ENCODE data around the gene TREH. TPM values are rescaled to one million over a fixed set of nuclear protein-coding genes. Genes with fewer than 3 reads are reported as not detected.

TREH gene
- total and polyA plus RNA-seq, 2 of the 8 experiments (the other 6 are each of a cell fraction or from before 2014, with no cell fraction given) = 0.03 TPM; not detected in 1

- Histone ChIP-seq H2AFZ (ENCODE audit: low read length) (no peak overlapping the region), H2BK5ac (ENCODE audit: low read depth, low read length) (no peak overlapping the region), H4K5ac (ENCODE audit: insufficient read length, low read depth, low read length) (no peak overlapping the region), H3K4me2 (ENCODE audit: insufficient read depth in 1 of 2, low read depth in 2 of 2, low read length in 2 of 2) (no peak overlapping the region), H3K56ac (replicated peaks; ENCODE audit: insufficient read length, low read depth, low read length) (no peak overlapping the region), H4K8ac (ENCODE audit: extremely low read depth, insufficient read depth, low read length) (no peak overlapping the region), H3K4me1 (replicated peaks in 1 of 4; ENCODE audit: control insufficient read depth in 3 of 4, insufficient read depth in 4 of 4, low read length in 3 of 4) (no peaks in the 10 kb centered on the region), H3K23me2 (ENCODE audit: low read depth, low read length) (no peaks in the 10 kb centered on the region), H3K79me1 (ENCODE audit: low read depth, low read length) (no peaks in the 10 kb centered on the region; the same call in 1 of the 2 replicates), H3K14ac (ENCODE audit: insufficient read length) (no peak overlapping the region), H3K23ac (ENCODE audit: insufficient read length) (no peak overlapping the region), H3K4ac (replicated peaks; ENCODE audit: insufficient read length, low read depth, low read length) (no peak overlapping the region), H3K9me3 (ENCODE audit: insufficient read depth in 2 of 2, low read depth in 1 of 2, low read length in 1 of 2) (no peaks in the 10 kb centered on the region), H2BK20ac (ENCODE audit: low read length) (no peak overlapping the region), H2BK15ac (ENCODE audit: low read length) (no peak overlapping the region), H3K9ac (replicated peaks in 1 of 4; ENCODE audit: extremely low read depth in 1 of 4, low read depth in 3 of 4, low read length in 3 of 4) (no peak overlapping the region), H3K4me3 (ENCODE audit: extremely low read depth in 1 of 4, insufficient read depth in 2 of 4, low read depth in 3 of 4, low read length in 4 of 4) (no peak overlapping the region), H3K79me2 (ENCODE audit: control insufficient read depth in 1 of 2, insufficient read depth in 2 of 2, low read length in 2 of 2) (no peaks in the 10 kb centered on the region), H3K36me3 (ENCODE audit: control insufficient read depth in 2 of 4, insufficient read depth in 4 of 4, low read length in 3 of 4) (peaks cover 27 to 74% (median 60%) of the 10 kb centered on the region in 4 experiments), H4K91ac (replicated peaks; ENCODE audit: insufficient read length, low read length) (no peak overlapping the region), H2AK5ac (ENCODE audit: low read depth, low read length) (no peak overlapping the region), H3K27ac (ENCODE audit: low read depth, low read length) (no peak overlapping the region), H2BK12ac (ENCODE audit: low read depth, low read length) (no peak overlapping the region), H3K27me3 (replicated peaks in 1 of 4; ENCODE audit: control insufficient read depth in 3 of 4, extremely low read depth in 1 of 4, insufficient read depth in 3 of 4, low read length in 3 of 4) (no peaks in the 10 kb centered on the region), H3K18ac (ENCODE audit: extremely low read depth, low read length) (no peak overlapping the region), H2BK120ac (replicated peaks; ENCODE audit: low read depth, low read length) (no peak overlapping the region), H4K20me1 (replicated peaks in 1 of 2; ENCODE audit: control insufficient read depth in 1 of 2, insufficient read depth in 2 of 2, low read length in 2 of 2) (peaks cover 0 to 9% of the 10 kb centered on the region in 2 experiments)
- no peak for FAIRE-seq
- no peak for DNase-seq (ENCODE audit: low read depth in 1 of 2, low spot score in 2 of 2)
- CTCF ChIA-PET (ENCODE audit: partially characterized antibody) = interaction anchor here (0.6 to 19.1 kb wide), 4 partner anchors 11 to 143 kb away, joined by 5 to 435 read pairs (median 28); partner anchors contain the start of gene PHLDB1
- 92% methylated on average over 3 of the region's 3 CpGs; no CpG with 5 or more reads in 1 of the 2 experiments for WGBS, 2 experiments (ENCODE audit: extremely low coverage in 1 of 2, insufficient coverage in 1 of 2, insufficient read length in 1 of 2, insufficient replicate concordance in 2 of 2, low coverage in 1 of 2, low lambda C conversion rate in 2 of 2, missing lambda C conversion rate in 1 of 2)
- POLR2A ChIA-PET (ENCODE audit: partially characterized antibody) = interaction anchor here (7.7 to 25.8 kb wide), 3 partner anchors 12 to 31 kb away, joined by 71 to 574 read pairs (median 271); partner anchors contain the start of gene PHLDB1
- TF ChIP-seq POLR2AphosphoS5 (IDR thresholded peaks at IDR 0.05; ENCODE audit: low read depth, low read length) (no peak), PHF8 (conservative IDR thresholded peaks at IDR 0.05; ENCODE audit: low read depth, low read length) (no peak)
These were observed 33.1 kb downstream of the TREH start for GRCh38 chr11:118646393-118646792.
